Tibial artery (tissue), 4 donors: ENCODE measurements around the gene KCNK18.

Source experiments
- DNase-seq, 2 donors: peaks; one replicate each; pipeline ENCODE4 v3.0.0-alpha.2; 2019
- H3K27ac ChIP-seq, 2 donors: fragments of 200-600 bp; sonication (generic) in 1 of 2; 1 replicate in 1 of 2; 2 replicates in 1 of 2; pipeline ENCODE4 v1.5.1; 2018 to 2019; ENCODE audit warnings: mild to moderate bottlenecking in 1 of 2
- H3K27me3 ChIP-seq, 2 donors: fragments of 200-600 bp; sonication (generic) in 1 of 2; one replicate each; pipeline versions ENCODE4 v1.5.1 to v1.6.0; 2016 to 2019
- H3K36me3 ChIP-seq, 3 donors: fragments of 200-600 bp; sonication (generic) in 2 of 3; one replicate each; pipeline ENCODE4 v1.5.1; 2016 to 2019; ENCODE audit warnings: mild to moderate bottlenecking in 2 of 3
- H3K4me1 ChIP-seq, 4 donors: fragments of 200-600 bp; sonication (generic) in 2 of 4; 1 replicate in 3 of 4; 2 replicates in 1 of 4; pipeline ENCODE4 v1.5.1; 2016 to 2019
- H3K4me3 ChIP-seq, 2 donors: fragments of 200-600 bp; sonication (generic) in 1 of 2; 1 replicate in 1 of 2; 2 replicates in 1 of 2; pipeline ENCODE4 v1.5.1; 2018 to 2019; ENCODE audit warnings: mild to moderate bottlenecking in 2 of 2
- H3K9me3 ChIP-seq, 3 donors: fragments of 200-600 bp; sonication (generic) in 1 of 3; one replicate each; pipeline ENCODE4 v1.5.1; 2016 to 2019
- CTCF ChIP-seq, 2 experiments: fragments of 200-600 bp in 1 of 2; fragments of 450-650 bp in 1 of 2; IDR thresholded peaks; one replicate each; pipeline ENCODE4 v1.5.1; 2017 to 2019; ENCODE audit warnings: antibody characterized with exemption in 2 of 2, mild to moderate bottlenecking in 1 of 2, moderate library complexity in 1 of 2
- intact Hi-C: fragments of 100-400 bp; cut with DNase I; formaldehyde crosslinking; loops from one replicate; pipeline ENCODE4 v1.15.0; 2023; ENCODE audit warnings: low total_unique reads

KCNK18 gene

GRCh38 chr10:117161386-117162033 lies 35.8 kb upstream of the KCNK18 start:
- no peak for TF ChIP-seq CTCF (IDR thresholded peaks at IDR 0.05)
- H3K36me3 ChIP-seq, result no peaks in the 10 kb centered on the region
- H3K4me3 ChIP-seq, result no peak overlapping the region
- DNase-seq, result no peak
- H3K9me3 ChIP-seq, result no peaks in the 10 kb centered on the region
- peaks cover 0 to 99% of the 10 kb centered on the region in 2 donors for H3K27me3 ChIP-seq
- peaks cover 0 to 38% (median 32%) of the 10 kb centered on the region in 4 donors for H3K4me1 ChIP-seq
- intact Hi-C loops, result no loop called here
- no peak overlapping the region for H3K27ac ChIP-seq

GRCh38 chr10:117162093-117163060 lies 34.9 kb upstream of the KCNK18 start:
- DNase-seq, result no peak
- peak overlapping the region in 1 of 2 donors; percentile 31 for H3K4me3 ChIP-seq
- intact Hi-C loops, result no loop called here

GRCh38 chr10:117163061-117163953 lies 34.0 kb upstream of the KCNK18 start:
- intact Hi-C loops, result no loop called here
- Histone ChIP-seq H3K4me1 (peaks cover 0 to 49% (median 37%) of the 10 kb centered on the region in 4 donors), H3K9me3 (no peaks in the 10 kb centered on the region), H3K36me3 (no peaks in the 10 kb centered on the region), H3K27ac (no peak overlapping the region), H3K27me3 (peaks cover 3 to 99% of the 10 kb centered on the region in 2 donors), H3K4me3 (peak overlapping the region in 1 of 2 donors; percentile 31)
- no peak for TF ChIP-seq CTCF (IDR thresholded peaks at IDR 0.05)
- DNase-seq, result no peak

More at GRCh38 chr10:117162093-117163060, 34.9 kb upstream of the KCNK18 start:
- no peak for TF ChIP-seq CTCF (IDR thresholded peaks at IDR 0.05)
- H3K27me3 ChIP-seq, result peaks cover 0 to 99% of the 10 kb centered on the region in 2 donors
- H3K36me3 ChIP-seq, result no peaks in the 10 kb centered on the region
- H3K4me1 ChIP-seq, result peaks cover 0 to 40% (median 32%) of the 10 kb centered on the region in 4 donors
- no peaks in the 10 kb centered on the region for H3K9me3 ChIP-seq
- H3K27ac ChIP-seq, result no peak overlapping the region

GRCh38 chr10:117163954-117164548 lies 33.2 kb upstream of the KCNK18 start:
- Histone ChIP-seq H3K27me3 (peaks cover 3 to 100% of the 10 kb centered on the region in 2 donors), H3K27ac (no peak overlapping the region), H3K4me1 (peaks cover 0 to 52% (median 39%) of the 10 kb centered on the region in 4 donors), H3K9me3 (no peaks in the 10 kb centered on the region), H3K4me3 (no peak overlapping the region), H3K36me3 (no peaks in the 10 kb centered on the region)
- DNase-seq, result no peak
- intact Hi-C loops, result no loop called here
- TF ChIP-seq CTCF (IDR thresholded peaks at IDR 0.05), result no peak
